Activated CD8-positive, alpha-beta memory T cell treated with anti-CD3 and anti-CD28 coated beads for 24 hours (primary cell): ENCODE measurements around the gene TGFB3.

Experiments
- DNase-seq: peaks from one replicate; pipeline ENCODE4 v3.0.0-alpha.2; 2020

The TGFB3 gene

DNA sequence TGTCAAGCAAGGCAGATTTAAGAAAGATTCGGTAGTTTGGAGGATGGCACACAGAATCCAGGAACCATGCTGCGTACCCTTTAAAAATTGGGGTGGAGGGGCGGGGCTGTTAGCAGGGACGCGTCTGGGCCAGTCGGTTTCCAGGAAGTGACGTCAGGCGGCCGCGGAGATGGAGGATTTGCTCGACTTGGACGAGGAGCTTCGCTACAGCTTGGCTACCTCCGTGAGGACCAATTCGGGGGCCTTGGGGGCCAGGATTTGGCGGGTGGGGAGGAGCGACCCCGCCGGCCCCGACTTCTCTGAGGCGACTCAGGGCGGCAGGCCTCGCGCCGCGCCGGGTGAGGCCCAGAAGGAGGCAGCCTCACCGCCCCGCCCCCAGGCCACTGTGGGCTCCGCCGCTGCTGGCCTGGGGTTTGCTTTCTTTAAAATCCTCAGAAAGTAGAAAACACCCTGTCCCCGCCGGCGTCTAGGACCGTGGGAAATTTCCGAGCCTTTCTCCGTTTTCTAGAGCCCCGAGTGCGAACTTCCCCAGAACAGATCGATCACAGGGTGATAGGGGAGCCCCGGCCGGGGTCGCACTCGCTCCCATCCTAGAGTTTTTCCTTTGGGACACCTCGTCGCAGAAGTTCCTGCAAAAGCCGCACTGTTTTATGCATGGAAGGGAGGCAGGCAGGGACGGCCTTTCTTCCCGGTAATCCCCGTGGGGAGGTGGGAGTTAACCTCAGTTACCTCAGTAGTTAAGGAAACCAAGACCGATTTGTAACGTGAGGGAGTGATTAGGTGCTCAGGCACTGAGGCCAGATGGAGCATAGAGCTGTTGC is 4.0 kb upstream of the TGFB3 start, which contains the start of gene IFT43:
Gene IFT43, plus strand, starts transcription at position 146 of the 821 bp plus-strand sequence. Its CDS starts 24 bp downstream, at position 170.
- DNase-seq: peak; percentile 95

DNA sequence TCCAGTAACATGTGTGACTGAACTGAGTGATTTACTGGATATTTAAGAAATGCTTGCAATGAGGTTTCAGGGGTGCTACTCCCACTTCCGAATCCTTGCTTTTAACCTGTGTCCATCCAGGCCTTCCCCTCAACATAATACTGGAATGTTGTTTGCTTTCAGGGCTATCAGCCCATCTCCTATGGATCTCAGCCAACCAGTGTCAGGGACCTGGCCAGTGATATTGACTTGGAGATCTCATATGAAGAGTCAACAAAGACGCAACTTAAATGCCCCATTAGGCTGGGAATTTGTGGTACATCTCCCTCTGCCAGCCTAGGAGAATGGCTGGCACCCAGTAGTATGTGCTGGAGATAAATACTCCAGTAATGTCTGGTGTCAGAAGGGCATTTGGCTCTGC is 2.9 kb upstream of the TGFB3 start:
- no peak for DNase-seq

DNA sequence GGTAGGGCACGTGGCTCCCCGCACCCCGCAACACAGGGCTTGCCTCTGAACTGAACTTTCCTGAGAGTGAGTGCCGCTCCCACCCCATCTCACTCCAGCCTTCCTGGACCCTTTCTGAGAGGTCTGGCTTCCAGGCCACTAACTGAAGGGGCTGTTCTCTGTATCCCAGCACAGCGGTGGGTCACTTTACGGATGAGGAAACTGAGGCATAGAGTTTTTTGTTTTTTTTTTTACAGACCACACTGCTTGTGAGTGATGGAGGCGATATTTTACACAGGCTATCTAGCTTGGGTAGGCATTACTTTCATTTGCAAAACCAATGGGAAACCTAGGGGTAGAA is 1.2 kb upstream of the TGFB3 start:
- DNase-seq: no peak

DNA sequence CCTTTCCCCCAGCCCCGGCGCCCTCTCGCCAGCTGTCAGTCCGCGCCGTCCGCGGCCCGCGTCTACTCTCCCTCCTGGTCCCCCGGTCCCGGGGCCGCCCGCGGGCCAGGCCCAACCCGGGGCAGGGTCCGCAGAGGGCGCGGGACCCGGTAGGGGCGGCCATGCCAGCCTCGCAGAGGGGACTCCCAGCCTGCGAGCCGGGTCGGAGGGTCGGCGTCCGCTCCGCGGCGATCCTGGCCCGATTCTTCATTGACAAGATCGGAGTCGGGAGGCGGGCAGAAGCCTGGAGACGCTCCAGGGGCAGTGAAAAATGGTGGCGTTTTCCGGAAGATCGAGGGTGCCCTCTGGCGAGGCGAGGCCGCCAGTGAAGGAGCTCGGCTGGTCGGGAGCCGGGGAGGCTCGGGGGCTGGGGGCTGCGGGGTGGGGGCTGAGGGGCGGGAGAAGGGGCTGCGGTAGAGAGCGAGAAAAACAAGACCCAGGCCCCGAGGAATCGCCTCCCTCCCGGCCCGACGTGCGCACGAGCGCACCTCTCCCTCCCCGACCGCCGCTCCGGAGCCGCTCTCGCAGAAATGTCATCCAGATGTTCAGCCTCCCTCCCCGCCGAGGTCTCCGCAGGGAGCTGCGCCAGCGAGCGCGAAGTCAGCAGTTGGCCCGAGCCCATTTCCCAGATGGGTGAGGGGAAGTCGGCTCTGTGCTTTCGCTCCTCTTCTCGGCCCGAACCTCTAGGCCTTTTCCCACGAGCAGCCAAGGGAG is 647 bp upstream of the TGFB3 start:
- DNase-seq: peak; percentile 91

DNA sequence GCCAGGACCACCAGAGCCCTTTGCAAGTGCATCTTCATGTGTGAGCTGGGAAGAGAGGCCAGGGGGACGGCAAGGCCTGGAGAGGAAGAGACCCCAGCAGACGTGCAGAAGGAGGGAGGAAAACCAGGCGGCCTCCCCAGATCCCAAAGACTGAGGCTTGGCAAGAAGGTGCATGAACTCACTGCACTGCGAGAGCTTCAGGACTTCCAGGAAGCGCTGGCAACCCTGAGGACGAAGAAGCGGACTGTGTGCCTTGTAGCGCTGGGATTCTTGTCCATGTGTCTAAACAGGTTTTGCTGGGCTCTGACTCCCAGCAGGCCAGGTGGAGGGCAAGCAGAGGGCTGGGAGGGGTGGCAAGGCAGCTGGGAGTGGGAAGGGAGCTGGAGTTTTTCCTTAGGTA is 939 bp downstream of the TGFB3 start:
- DNase-seq: no peak

DNA sequence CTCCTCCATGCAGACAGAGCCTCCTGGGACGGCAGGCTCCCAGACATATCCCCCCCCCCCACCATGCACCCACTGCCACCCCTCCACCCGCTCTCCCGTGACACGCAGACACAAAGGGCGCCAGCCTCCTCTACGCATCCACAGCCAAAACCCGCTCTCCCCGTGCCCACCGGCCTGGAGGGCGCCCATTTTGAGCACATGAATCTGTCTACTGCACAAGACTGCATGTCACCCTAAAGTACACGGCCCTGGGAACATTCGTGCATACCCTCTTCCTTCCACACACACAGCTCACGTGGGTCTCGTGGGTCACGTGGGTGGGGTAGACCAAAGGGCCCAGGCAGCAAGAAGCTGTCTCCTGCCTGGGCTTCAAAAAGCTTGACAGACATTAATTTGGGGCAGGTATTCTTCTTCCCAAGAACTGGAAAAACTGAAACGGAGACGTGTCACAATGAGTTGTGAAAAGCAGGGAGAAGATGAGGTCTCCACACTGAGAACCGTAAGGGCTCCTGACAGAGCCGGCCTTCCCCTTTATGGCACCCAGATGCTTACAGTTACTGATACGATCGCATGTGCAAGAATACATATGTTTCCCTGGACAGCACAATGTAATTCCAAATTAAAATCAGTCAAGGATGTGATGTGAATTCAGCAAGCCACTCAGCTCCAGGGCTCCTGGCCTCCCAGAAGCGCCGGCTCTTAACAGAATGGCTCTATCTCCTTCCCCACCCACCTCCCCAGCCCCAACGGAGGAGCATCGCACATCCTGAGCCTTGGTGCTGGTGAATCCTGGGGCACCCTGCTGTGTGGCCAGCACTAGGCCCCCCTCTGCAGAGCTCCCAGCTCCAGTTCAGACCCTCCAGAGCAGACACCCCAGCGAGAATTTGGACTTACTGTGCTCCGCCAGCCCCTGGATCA is 1.9 kb downstream of the TGFB3 start:
- DNase-seq: no peak

DNA sequence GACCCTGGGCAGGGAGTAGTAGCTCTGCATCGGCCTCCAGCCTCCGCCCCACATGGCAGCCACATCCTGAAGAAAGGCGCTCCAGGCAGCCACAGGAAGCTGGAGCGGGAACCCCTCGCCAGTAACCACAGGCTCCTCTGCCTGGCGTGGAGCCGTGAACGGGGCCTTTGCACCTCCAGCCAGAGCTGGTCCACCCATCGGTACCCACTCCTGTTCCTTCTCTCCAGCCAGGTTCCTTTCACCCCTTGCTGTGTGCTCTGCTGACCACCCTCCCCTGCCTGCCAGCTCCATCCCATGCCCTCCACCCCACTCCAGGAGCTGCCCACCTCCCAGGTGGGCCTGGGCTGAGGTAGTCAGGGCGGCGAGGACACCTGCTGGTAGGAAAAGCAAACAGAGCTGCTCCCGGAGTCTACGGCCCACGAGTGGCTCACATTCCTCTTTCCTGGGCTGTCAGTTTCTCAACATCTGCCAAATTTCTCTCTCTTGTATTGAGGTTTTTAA is 2.7 kb downstream of the TGFB3 start:
- no peak for DNase-seq

DNA sequence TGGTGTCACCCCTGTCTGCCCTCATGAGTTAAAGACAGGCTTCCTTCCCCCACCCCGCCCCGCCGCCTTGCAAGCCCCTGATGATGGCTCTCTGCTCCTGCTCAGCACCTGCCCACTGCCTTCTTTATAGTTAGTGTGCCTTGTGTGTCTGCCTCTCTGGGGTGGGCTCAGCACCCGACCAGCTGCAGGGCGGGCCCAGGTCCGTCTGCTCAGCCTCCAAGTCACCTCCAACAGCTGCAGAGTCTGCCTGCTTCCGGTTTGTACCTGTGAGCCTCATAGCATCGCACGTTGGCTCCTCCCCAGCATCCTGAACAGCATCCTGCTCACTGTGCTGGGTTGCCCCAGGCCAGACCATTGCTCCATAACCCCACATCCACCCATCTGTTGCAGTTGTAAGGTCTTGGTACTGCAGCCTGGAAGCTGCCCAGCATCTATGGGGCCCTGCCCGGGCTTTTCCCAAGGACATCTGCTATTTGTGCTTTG is 3.5 kb downstream of the TGFB3 start:
- peak; percentile 59 for DNase-seq

DNA sequence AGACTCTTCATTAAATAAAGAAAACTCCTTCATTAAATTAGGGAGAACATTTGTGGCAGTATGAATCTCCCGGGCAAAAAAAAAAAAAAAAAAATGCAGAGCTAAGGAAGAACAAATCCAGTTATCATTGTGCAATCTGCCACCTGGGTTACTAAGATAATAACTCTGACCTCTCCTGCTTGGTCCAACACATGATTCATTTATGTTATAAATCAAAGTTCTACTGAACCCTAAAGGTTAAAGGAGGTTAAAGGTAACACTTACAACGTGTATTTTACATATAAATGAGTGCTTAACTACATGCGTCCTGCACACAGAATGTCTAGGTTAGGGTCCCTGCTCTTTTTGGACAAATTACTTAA is 4.2 kb downstream of the TGFB3 start:
- no peak for DNase-seq

DNA sequence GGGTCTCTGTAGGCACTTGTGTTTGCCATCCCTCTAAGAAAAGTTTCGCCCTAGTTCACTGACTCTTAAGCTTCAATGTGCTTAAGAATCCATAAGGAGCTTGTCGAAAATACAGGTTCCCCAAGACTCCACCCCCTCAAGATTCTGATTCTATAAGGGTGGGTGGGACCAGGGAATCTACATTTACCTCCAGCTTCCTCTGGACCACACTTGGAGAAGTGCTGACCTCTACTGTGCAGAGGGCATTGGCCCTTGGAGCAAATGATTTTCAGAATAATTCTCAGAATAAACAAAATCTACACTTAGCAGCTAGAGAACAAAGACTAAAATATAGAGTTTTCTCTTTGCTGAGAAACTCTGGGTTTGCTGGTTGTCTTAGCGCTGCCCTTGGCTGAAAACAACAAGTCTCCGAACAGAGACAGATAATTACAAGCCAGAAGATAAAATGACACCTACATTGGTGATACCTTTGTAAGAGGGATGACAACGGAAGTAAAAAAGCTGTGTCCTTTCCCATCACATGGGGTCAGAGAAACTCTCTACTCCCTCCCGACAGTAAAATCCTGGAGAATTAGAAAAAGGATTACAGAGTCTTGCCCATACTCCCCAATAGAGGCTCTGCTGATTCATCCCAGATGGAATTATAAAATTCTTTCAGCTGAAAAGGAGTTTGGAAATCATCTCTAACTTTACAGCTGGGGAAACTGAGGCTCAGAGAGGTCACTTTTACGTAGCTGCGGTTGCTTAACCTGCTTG is 4.8 kb downstream of the TGFB3 start:
- no peak for DNase-seq

DNA sequence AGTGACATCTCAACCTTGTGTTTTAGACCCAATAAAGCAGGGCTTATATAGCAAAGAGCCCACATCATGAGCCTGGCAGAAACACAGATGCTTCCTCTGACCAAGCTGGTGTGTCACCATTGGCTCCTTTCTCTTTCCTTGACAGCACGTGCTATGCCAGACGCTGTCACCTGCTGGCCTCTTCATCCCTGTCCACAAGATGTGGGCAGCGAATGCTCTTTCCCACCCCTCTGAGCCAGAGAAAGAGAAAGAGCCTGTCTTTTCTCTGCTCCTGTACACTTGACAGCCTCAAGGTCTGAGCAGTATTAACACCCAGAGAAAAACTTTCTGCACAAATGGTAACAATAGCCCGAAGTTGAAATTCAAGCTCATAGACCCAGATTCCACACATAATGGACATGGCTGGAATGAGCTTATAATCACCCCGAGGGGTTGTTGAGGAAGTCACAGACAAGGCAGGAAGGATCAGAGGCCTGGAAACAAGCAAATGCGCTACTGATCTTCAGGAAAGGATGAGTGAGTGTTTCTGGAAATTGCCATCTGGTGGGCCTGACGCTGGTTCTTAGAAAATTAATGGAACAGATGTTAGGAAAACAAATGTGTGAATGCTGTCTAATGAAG is 8.9 kb downstream of the TGFB3 start:
- no peak for DNase-seq

DNA sequence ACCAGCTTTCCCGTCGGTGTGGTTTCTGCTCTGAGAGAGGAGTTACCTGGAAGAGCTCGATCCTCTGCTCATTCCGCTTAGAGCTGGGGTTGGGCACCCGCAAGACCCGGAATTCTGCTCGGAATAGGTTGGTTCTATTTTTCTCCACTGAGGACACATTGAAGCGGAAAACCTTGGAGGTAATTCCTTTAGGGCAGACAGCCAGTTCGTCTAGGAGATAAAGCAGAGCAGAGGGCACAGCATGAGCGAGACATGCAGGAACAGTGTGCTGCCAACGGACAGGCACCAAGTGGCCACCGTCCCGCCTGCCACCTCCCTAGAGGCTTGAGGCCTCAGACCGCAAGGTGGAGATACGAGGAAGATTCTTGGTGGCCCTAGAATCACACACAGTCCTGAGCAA is 10.3 kb downstream of the TGFB3 start:
- DNase-seq: no peak

DNA sequence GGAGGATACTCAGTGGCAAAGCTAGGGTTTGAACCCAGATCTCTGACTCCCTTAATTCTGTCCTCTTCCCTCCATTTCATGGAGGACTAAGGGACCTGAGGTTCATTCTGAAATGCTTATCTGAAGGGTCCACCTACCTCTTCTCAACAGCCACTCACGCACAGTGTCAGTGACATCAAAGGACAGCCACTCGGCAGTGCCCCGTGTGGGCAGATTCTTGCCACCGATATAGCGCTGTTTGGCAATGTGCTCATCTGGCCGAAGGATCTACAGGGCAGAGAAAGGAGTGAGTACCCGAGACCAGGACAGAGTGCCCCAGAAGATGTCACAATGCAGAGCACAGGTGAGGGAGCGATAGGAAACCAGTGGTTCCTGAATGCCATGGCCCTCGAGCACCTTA is 10.8 kb downstream of the TGFB3 start:
- DNase-seq: no peak

DNA sequence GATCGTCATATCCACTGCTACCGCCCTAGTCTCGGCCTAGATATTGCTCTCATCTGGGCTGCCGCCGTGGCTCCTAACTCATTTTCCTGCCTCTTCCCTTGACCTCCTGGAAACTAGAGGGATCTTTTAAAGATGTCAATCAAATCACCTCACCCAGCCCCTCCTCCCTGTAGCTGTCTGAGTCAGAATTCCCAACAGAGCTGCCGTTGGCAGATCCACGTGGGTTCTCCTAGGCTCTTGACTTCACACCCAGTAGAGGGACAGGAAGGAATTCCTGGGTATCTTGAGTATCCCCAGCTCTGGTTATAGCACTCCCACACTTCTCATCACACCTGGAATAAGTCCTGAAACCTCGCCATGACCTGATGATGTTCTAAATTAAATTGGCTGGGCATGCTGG is 11.9 kb downstream of the TGFB3 start:
- no peak for DNase-seq

DNA sequence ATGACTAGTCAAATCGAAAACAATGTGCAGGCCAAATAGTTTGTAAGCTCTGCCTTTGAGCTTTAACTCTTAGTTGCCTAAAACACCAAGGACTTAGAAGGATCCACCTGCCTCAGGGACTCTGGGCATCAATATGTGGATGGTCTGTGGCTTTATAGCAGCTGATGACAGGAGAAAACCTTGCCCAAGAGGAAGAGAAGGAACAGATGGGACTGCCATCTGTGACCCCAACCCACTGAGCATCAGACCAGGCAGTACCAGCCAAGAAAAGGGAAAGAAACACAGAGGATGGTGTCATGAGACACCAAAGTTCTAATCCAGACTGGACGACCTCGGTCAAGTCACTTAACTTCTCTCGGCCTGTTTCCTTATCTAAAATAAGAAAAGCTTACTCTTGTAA is 12.7 kb downstream of the TGFB3 start:
- no peak for DNase-seq

DNA sequence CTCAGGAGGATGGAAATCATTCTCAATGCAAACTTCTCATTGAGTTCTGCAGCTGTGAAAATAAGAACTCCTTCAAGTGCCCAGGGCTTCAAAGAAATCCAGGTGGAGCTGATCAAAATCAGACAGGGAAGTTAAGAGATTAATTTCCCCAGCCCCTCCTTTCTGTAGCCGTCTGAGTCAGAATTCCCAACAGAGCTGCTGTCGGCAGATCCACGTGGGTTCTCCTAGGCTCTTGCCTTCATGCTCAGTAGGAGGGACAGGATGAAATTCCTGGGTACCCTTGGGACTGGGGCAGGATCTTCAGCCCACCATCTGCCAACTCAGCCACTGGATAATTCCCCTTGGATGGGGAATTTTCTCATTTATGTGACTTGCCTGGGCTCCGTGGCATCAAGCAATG is 13.3 kb downstream of the TGFB3 start:
- no peak for DNase-seq

DNA sequence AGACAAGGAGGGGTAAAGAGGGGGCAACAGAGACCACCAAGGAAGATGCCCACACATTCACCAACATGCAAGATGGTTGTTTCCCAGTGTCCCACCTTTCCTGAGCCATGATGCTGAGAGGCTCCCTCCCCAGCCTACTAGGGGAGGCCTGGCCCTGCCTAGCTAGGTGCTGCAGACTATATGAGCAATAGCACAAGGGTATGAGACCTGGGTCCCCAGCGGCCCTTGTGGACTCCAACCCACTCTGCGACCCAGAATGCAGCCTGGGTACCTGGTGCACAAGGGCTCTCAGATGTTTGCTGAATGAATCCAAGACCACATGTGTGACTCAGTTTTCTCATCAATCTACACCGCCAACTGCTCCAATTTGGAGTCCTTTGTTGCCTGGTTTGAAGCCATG is 13.9 kb downstream of the TGFB3 start:
- no peak for DNase-seq

DNA sequence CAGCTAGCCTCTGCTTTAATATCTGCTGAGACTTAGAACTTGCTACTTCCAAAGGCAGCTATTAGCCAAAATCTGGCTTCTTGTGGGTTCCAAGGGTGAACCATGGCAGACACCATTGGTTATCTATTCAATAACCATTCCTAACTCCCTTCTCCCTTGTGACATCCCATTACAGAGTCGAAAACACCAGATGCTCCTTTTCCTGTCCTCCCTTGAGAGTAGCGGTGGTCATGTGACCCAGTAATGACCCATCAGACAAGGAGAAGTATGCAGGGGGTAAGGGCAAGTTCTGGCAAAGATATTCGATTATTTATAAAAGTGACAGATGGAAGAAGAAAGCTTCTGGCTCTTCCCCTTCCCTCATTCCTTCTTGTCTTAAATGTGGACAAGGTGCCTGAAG is 20.1 kb downstream of the TGFB3 start:
- peak; percentile 9 for DNase-seq

DNA sequence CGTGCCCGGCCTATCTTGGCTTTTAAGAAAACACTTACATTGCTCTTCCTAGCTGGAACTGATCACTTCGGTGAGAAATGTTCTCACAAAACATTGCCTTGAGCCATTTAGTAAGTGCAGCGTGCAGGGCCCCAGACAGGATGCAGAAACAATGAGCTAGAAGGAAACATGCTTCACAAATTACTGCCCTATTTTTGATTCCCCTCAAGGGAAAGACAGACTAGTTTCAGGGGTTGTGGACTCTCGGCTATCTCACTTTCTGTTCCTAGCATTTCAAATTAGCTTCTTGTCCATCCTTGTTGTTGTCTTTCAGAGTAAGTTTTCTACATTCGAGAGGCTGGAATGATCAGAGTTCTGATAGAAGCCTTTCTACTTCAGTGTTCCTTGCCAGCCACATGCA is 21.6 kb downstream of the TGFB3 start:
- DNase-seq: peak; percentile 3

DNA sequence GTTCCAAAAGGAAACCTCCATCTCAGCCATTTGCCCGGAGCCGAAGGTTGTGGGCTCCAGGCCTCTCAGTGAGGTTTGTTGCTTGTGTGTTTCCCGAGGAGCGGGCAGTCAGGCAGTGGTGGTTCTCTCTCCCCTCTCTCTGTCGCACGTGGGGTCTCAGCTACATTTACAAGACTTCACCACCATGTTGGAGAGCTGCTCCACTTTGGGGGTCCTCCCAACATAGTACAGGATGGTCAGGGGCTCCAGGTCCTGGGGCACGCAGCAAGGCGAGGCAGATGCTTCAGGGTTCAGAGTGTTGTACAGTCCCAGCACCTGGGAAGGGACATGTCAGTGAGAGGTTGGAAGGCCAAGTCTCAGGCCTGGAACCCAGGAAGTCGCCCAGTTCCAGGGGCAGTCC is 22.8 kb downstream of the TGFB3 start:
- peak; percentile 40 for DNase-seq

DNA sequence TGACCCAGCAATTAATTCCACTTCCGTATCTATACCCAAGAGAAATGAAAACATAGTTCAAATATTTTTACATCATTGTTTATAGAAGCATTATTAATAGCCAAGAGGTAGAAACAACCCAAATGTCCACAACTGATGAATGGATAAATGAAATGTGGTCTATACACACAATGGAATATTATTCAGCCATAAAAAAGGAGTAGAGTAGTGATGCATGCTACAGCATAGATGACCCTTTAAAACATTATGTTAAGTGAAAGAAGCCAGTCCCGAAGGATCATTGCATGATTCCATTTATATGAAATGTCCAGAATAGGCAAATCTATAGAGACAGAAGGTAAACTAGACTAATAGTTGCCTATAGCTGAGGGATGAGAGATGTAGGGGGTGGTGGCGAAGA is 29.3 kb downstream of the TGFB3 start:
- no peak for DNase-seq

DNA sequence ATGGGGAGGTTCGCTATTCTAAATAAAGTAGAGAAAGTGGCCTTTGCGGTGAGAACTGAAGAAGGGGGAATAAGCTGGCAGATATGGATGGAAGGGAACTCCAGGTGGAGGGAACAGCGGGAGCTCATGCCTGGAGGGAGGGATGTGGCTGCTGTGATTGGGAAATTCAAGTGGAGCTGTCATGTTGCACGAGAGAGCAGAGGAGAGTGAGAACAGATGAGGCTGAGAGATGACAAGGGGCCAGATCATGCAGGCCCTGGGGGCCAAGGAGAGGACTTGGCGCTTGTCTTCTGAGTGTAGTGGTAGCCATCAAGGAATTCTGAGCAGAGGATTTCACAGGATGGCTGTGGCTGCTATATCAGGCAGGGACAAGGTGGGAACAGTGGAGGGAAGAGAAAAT is 35.0 kb downstream of the TGFB3 start:
- DNase-seq: no peak
